ENCODE data around the gene LAD1. TPM values are rescaled to one million over a fixed set of nuclear protein-coding genes. Genes with fewer than 3 reads are reported as not detected.

LAD1 gene
- total and polyA plus RNA-seq, 9 of the 15 experiments (the other 6 are each of a cell fraction or from before 2014, with no cell fraction given), result 0.31 TPM; not detected in 8

DNA sequence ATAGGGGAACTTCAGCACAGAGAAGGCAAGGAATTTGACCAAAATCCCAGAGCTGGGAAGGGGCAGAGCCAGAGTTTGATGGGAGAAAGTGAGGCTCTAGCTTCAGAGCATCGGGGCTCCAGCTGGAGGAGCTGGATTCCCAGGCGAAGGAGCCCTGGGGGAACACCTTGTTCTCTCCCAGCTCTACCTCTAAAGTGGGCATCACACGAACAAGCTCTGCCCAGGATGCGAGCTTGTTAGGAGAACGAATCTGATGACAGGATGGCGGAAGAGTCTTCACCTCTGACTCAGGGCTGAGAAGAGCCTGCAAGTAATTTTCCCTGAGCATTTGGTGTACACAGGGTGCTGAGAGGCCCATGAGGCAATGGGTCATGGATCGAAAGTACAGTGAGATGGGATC, 43.7 kb downstream of the LAD1 start (continued):
- TF ChIP-seq ZBTB17 (CRISPR knock-in tag; IDR thresholded peaks at IDR 0.05), result no peak
- TF ChIP-seq POLR2H (tag; IDR thresholded peaks at IDR 0.05; ENCODE audit: low read depth), result no peak
- no peak for TF ChIP-seq PYGO2 (tag; IDR thresholded peaks at IDR 0.05)
- TF ChIP-seq SRSF7 (optimal IDR thresholded peaks at IDR 0.05; ENCODE audit: low read depth, low read length), result no peak
- no peak for TF ChIP-seq KAT7 (CRISPR knock-in tag; IDR thresholded peaks at IDR 0.05; ENCODE audit: borderline replicate concordance)
- TF ChIP-seq STAT5A (IDR thresholded peaks at IDR 0.05; ENCODE audit: borderline replicate concordance, low read length), result no peak
- no peak for TF ChIP-seq ZNF197 (CRISPR knock-in tag; IDR thresholded peaks at IDR 0.05; ENCODE audit: low read depth)
- no peak for TF ChIP-seq XRCC4 (IDR thresholded peaks at IDR 0.05; ENCODE audit: extremely low read depth, insufficient read depth, insufficient read length)
- TF ChIP-seq ERF (CRISPR knock-in tag; IDR thresholded peaks at IDR 0.05), result no peak
- no peak for TF ChIP-seq THRB (CRISPR knock-in tag; conservative IDR thresholded peaks at IDR 0.05)
- TF ChIP-seq SNRNP70 (optimal IDR thresholded peaks at IDR 0.05; ENCODE audit: low read depth, low read length), result no peak

- Histone ChIP-seq H3K4me1 (replicated peaks in 1 of 2; ENCODE audit: control insufficient read depth in 2 of 2, insufficient read depth in 2 of 2, low read length in 2 of 2) (no peaks in the 10 kb centered on the region), H3K27me3 (ENCODE audit: control insufficient read depth in 2 of 2, insufficient read depth in 2 of 2, low read length in 2 of 2) (peaks cover 0 to 40% of the 10 kb centered on the region in 2 experiments; a peak in 2 of 5 replicates), H3K9me3 (replicated peaks; ENCODE audit: control insufficient read depth, insufficient read depth, low read depth, low read length) (no peaks in the 10 kb centered on the region), H3K4me3 (no peak overlapping the region), H3K4me2 (ENCODE audit: insufficient read depth, low read length) (no peak overlapping the region), H3K36me3 (ENCODE audit: control insufficient read depth, insufficient read depth, low read length) (no peaks in the 10 kb centered on the region), H3K9ac (ENCODE audit: insufficient read depth in 1 of 2, low read depth in 2 of 2, low read length in 2 of 2) (no peak overlapping the region), H2AFZ (ENCODE audit: low read depth, low read length) (no peak overlapping the region), H3K9me1 (ENCODE audit: control insufficient read depth, insufficient read depth, low read length) (no peaks in the 10 kb centered on the region), H3K79me2 (ENCODE audit: control insufficient read depth, insufficient read depth, low read length) (no peaks in the 10 kb centered on the region), H3K27ac (ENCODE audit: extremely low read depth, low read depth, low read length) (no peak overlapping the region), H4K20me1 (replicated peaks; ENCODE audit: control insufficient read depth, insufficient read depth, low read length) (peaks cover 13% of the 10 kb centered on the region)
- CTCF ChIA-PET (ENCODE audit: low intra/inter-chr PET ratio), result no interaction called here
- DNase-seq (ENCODE audit: extremely low read depth in 1 of 4, low spot score in 3 of 4) (no peak), ATAC-seq (no peak), FAIRE-seq (no peak)
- intact Hi-C loops (cut with micrococcal nuclease), result no loop called here
- BruUV-seq (replicated peaks), result no TSS peak
- WGBS (ENCODE audit: insufficient coverage, low coverage, missing lambda C conversion rate), result 0% methylated on average over 4 of the region's 4 CpGs
- POLR2A ChIA-PET, result interaction anchor here (0.6 kb wide), 1 partner anchor 28 kb away, joined by 3 read pairs; no protein-coding TSS in a partner anchor
- in situ Hi-C loops (cut with MboI), result no loop called here
- TF ChIP-seq ZNF175 (CRISPR knock-in tag; IDR thresholded peaks at IDR 0.05; ENCODE audit: low read depth), result no peak
- TF ChIP-seq, protein P1, sequence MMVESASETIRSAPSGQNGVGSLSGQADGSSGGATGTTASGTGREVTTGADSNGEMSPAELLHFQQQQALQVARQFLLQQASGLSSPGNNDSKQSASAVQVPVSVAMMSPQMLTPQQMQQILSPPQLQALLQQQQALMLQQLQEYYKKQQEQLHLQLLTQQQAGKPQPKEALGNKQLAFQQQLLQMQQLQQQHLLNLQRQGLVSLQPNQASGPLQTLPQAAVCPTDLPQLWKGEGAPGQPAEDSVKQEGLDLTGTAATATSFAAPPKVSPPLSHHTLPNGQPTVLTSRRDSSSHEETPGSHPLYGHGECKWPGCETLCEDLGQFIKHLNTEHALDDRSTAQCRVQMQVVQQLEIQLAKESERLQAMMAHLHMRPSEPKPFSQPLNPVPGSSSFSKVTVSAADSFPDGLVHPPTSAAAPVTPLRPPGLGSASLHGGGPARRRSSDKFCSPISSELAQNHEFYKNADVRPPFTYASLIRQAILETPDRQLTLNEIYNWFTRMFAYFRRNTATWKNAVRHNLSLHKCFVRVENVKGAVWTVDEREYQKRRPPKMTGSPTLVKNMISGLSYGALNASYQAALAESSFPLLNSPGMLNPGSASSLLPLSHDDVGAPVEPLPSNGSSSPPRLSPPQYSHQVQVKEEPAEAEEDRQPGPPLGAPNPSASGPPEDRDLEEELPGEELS (CRISPR knock-in tag; IDR thresholded peaks at IDR 0.05; ENCODE audit: borderline replicate concordance), result no peak
- TF ChIP-seq ZNF23 (CRISPR knock-in tag; IDR thresholded peaks at IDR 0.05), result no peak
- no peak for TF ChIP-seq TEAD2 (tag; IDR thresholded peaks at IDR 0.05)
- no peak for TF ChIP-seq ETV6 (IDR thresholded peaks at IDR 0.05; ENCODE audit: borderline replicate concordance in 1 of 2, low read depth in 2 of 2, low read length in 1 of 2)
- TF ChIP-seq ETV6 (CRISPR knock-in tag; IDR thresholded peaks at IDR 0.05; ENCODE audit: borderline replicate concordance), result no peak
- no peak for TF ChIP-seq PHF21A (IDR thresholded peaks at IDR 0.05; ENCODE audit: borderline replicate concordance, low read depth)
- TF ChIP-seq MCM7 (IDR thresholded peaks at IDR 0.05), result no peak
- TF ChIP-seq ZBTB7A (IDR thresholded peaks at IDR 0.05; ENCODE audit: borderline replicate concordance, control insufficient read depth, low read depth, low read length), result no peak
- no peak for TF ChIP-seq GATAD2B (IDR thresholded peaks at IDR 0.05; ENCODE audit: borderline replicate concordance)
- TF ChIP-seq KDM2B (CRISPR knock-in tag; IDR thresholded peaks at IDR 0.05), result no peak
These were observed 44.2 kb downstream of the LAD1 start for GRCh38 chr1:201354901-201355295.

Measured in K562 (cell line).